Thyroid gland (tissue), 4 donors: ENCODE data around the gene FAM83F.

Source experiments
- POLR2A ChIP-seq, 2 donors: fragments of 450-650 bp; IDR thresholded peaks; one replicate each; pipeline ENCODE4 v1.6.1; 2017; ENCODE audit warnings: antibody characterized with exemption in 2 of 2, mild to moderate bottlenecking in 2 of 2, moderate library complexity in 1 of 2
- TF ChIP-seq, protein P1 (sequence below), 6 experiments: fragments of 200-600 bp in 3 of 6; fragments of 450-650 bp in 3 of 6; sonication (generic) in 3 of 6; IDR thresholded peaks; one replicate each; pipeline ENCODE4 v1.5.1; 2016 to 2019; ENCODE audit warnings: antibody characterized with exemption in 6 of 6, mild to moderate bottlenecking in 2 of 6, inconsistent platforms in 1 of 6, moderate library complexity in 1 of 6

DNA sequence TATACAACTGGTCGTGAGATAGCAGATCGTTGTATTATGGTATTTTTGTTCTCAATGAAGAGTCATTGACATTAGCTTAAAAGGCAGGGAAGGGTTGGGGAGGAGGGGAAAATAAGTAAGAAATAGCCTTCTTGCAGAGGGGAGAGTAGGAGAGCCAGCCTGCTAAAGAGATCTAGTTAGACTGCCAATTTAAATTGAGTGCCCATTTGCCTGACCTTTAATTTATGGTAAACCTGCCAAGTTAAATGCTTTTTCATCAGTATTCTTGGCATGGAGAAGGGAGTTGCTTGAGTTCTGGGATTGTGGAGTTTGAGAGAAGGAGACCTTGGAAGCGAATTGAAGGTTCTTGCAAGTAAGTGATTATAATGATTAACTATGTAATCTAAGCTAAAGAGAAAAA lies 89.0 kb downstream of the FAM83F start:
- TF ChIP-seq, protein P1, sequence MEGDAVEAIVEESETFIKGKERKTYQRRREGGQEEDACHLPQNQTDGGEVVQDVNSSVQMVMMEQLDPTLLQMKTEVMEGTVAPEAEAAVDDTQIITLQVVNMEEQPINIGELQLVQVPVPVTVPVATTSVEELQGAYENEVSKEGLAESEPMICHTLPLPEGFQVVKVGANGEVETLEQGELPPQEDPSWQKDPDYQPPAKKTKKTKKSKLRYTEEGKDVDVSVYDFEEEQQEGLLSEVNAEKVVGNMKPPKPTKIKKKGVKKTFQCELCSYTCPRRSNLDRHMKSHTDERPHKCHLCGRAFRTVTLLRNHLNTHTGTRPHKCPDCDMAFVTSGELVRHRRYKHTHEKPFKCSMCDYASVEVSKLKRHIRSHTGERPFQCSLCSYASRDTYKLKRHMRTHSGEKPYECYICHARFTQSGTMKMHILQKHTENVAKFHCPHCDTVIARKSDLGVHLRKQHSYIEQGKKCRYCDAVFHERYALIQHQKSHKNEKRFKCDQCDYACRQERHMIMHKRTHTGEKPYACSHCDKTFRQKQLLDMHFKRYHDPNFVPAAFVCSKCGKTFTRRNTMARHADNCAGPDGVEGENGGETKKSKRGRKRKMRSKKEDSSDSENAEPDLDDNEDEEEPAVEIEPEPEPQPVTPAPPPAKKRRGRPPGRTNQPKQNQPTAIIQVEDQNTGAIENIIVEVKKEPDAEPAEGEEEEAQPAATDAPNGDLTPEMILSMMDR (IDR thresholded peaks at IDR 0.05) = no peak
- no peak for TF ChIP-seq POLR2A (IDR thresholded peaks at IDR 0.05)
